Measurements from ENCODE around the gene SERTAD3.
"Not testable (repeated sequence)": the region's sequence is repeated elsewhere in the genome, so short reads cannot be mapped to it uniquely, and the experiment has no call there.

SERTAD3 gene

GRCh38 chr19:40489882-40490230, 45.7 kb upstream of the SERTAD3 start:
- TF ChIP-seq, protein P1, sequence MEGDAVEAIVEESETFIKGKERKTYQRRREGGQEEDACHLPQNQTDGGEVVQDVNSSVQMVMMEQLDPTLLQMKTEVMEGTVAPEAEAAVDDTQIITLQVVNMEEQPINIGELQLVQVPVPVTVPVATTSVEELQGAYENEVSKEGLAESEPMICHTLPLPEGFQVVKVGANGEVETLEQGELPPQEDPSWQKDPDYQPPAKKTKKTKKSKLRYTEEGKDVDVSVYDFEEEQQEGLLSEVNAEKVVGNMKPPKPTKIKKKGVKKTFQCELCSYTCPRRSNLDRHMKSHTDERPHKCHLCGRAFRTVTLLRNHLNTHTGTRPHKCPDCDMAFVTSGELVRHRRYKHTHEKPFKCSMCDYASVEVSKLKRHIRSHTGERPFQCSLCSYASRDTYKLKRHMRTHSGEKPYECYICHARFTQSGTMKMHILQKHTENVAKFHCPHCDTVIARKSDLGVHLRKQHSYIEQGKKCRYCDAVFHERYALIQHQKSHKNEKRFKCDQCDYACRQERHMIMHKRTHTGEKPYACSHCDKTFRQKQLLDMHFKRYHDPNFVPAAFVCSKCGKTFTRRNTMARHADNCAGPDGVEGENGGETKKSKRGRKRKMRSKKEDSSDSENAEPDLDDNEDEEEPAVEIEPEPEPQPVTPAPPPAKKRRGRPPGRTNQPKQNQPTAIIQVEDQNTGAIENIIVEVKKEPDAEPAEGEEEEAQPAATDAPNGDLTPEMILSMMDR (IDR thresholded peaks at IDR 0.05; ENCODE audit: borderline replicate concordance, extremely low read depth, low read length, poor library complexity, severe bottlenecking), result no peak
- TF ChIP-seq EZH2 (IDR thresholded peaks at IDR 0.05; ENCODE audit: borderline replicate concordance, low read depth, low read length, severe bottlenecking), result no peak
- Histone ChIP-seq H4K20me1 (ENCODE audit: insufficient read depth, low read length) (no peaks in the 10 kb centered on the region), H2AFZ (ENCODE audit: low read depth, low read length) (no peak overlapping the region), H3K36me3 (ENCODE audit: insufficient read depth, low read length) (no peaks in the 10 kb centered on the region), H3K27ac (ENCODE audit: low read length) (no peak overlapping the region), H3K27me3 (ENCODE audit: insufficient read depth, low read length, poor library complexity) (peaks cover 3% of the 10 kb centered on the region), H3K4me1 (ENCODE audit: insufficient read depth, low read length) (no peaks in the 10 kb centered on the region), H3K4me3 (ENCODE audit: low read depth in 1 of 2, low read length in 2 of 2) (no peak overlapping the region), H3K9me3 (ENCODE audit: insufficient read depth, low read length, severe bottlenecking) (no peaks in the 10 kb centered on the region), H3K4me2 (ENCODE audit: insufficient read depth, low read length) (no peak overlapping the region), H3K79me2 (ENCODE audit: insufficient read depth, low read length) (no peaks in the 10 kb centered on the region), H3K9ac (ENCODE audit: low read depth, low read length) (no peak overlapping the region)
- no peak for DNase-seq
- no peak for ATAC-seq (ENCODE audit: insufficient read depth, low read depth)

DNA sequence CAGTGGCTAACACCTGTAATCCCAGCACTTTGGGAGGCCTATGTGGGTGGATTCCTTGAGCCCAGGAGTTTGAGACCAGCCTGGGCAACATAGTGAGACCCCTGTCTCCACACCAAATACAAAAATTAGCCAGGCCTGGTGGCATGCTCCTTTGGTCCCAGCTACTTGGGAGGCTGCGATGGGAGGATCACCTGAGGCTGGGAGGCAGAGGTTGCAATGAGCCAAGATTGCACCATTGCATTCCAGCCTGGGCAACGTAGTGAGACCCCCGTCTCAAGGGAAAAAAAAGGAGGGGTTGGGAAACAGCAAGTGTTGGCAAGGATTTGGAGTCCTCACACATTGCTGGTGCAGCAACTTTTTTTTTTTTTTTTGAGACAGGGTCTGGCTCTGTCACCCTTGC, 41.9 kb upstream of the SERTAD3 start:
- no peaks in the 10 kb centered on the region for H3K79me2 ChIP-seq (ENCODE audit: insufficient read depth, low read length)
- no peak overlapping the region for H3K4me2 ChIP-seq (ENCODE audit: insufficient read depth, low read length)
- no peak overlapping the region for H3K4me3 ChIP-seq (ENCODE audit: low read depth in 1 of 2, low read length in 2 of 2)
- ATAC-seq (ENCODE audit: insufficient read depth, low read depth) (no peak), DNase-seq (no peak)
- H3K9me3 ChIP-seq (ENCODE audit: insufficient read depth, low read length, severe bottlenecking), result no peaks in the 10 kb centered on the region
- no peak overlapping the region for H2AFZ ChIP-seq (ENCODE audit: low read depth, low read length)
- no peaks in the 10 kb centered on the region for H3K4me1 ChIP-seq (ENCODE audit: insufficient read depth, low read length)
- no peaks in the 10 kb centered on the region for H3K36me3 ChIP-seq (ENCODE audit: insufficient read depth, low read length)
- H3K27ac ChIP-seq (ENCODE audit: low read length), result no peak overlapping the region
- H3K9ac ChIP-seq (ENCODE audit: low read depth, low read length), result no peak overlapping the region
- no peak for TF ChIP-seq EZH2 (IDR thresholded peaks at IDR 0.05; ENCODE audit: borderline replicate concordance, low read depth, low read length, severe bottlenecking)
- TF ChIP-seq, protein P1 (IDR thresholded peaks at IDR 0.05; ENCODE audit: borderline replicate concordance, extremely low read depth, low read length, poor library complexity, severe bottlenecking), result no peak
- no peaks in the 10 kb centered on the region for H3K27me3 ChIP-seq (ENCODE audit: insufficient read depth, low read length, poor library complexity)
- no peaks in the 10 kb centered on the region for H4K20me1 ChIP-seq (ENCODE audit: insufficient read depth, low read length)

DNA sequence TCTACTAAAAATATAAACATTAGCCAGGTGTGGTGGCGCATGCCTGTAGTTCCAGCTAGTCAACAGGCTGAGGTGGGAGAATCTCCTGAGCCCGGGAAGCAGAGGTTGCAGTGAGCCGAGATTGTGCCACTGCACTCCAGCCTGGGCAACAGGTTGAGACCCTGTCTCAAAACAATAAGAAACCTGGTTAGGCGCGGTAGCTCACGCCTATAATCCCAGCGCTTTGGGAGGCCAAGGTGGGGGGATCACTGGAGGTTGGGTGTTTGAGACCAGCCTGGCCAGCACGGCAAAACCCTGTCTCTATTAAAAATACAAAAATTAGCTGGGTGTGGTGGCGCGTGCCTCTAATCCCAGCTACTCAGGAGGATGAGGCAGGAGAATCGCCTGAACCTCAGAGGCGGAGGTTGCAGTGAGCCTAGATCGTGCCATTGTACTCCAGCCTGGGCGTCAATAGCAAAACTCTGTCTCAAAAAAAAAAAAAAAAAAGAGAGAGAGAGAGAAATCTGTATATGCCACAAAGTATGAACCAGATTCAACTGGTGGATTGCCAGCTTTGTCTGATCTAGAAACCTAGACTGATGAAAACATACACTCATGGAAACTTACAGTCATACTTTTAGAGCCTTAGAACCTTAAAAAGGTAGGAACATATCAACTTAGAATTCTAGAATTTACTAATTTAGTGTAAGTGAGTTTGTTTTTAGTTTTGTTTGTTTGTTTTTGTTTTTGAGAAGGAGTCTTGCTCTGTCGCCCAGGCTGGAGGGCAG, 31.9 kb upstream of the SERTAD3 start:
- H3K79me2 ChIP-seq (ENCODE audit: insufficient read depth, low read length); H3K9me3 ChIP-seq (ENCODE audit: insufficient read depth, low read length, severe bottlenecking); H3K4me2 ChIP-seq (ENCODE audit: insufficient read depth, low read length); H4K20me1 ChIP-seq (ENCODE audit: insufficient read depth, low read length); H3K27me3 ChIP-seq (ENCODE audit: insufficient read depth, low read length, poor library complexity); H3K9ac ChIP-seq (ENCODE audit: low read depth, low read length); H3K4me3 ChIP-seq (ENCODE audit: low read depth in 1 of 2, low read length in 2 of 2); ATAC-seq (ENCODE audit: insufficient read depth, low read depth); H3K27ac ChIP-seq (ENCODE audit: low read length); H3K36me3 ChIP-seq (ENCODE audit: insufficient read depth, low read length); H3K4me1 ChIP-seq (ENCODE audit: insufficient read depth, low read length); H2AFZ ChIP-seq (ENCODE audit: low read depth, low read length); DNase-seq: not testable (repeated sequence)

- H4K20me1 ChIP-seq (ENCODE audit: insufficient read depth, low read length), result no peaks in the 10 kb centered on the region
- no peak overlapping the region for H2AFZ ChIP-seq (ENCODE audit: low read depth, low read length)
- no peak overlapping the region for H3K27ac ChIP-seq (ENCODE audit: low read length)
- no peak overlapping the region for H3K9ac ChIP-seq (ENCODE audit: low read depth, low read length)
- H3K27me3 ChIP-seq (ENCODE audit: insufficient read depth, low read length, poor library complexity), result peaks cover 3% of the 10 kb centered on the region
- H3K4me1 ChIP-seq (ENCODE audit: insufficient read depth, low read length), result no peaks in the 10 kb centered on the region
- DNase-seq (no peak), ATAC-seq (ENCODE audit: insufficient read depth, low read depth) (no peak)
- H3K36me3 ChIP-seq (ENCODE audit: insufficient read depth, low read length), result no peaks in the 10 kb centered on the region
- TF ChIP-seq EZH2 (IDR thresholded peaks at IDR 0.05; ENCODE audit: borderline replicate concordance, low read depth, low read length, severe bottlenecking), result no peak
- TF ChIP-seq, protein P1 (IDR thresholded peaks at IDR 0.05; ENCODE audit: borderline replicate concordance, extremely low read depth, low read length, poor library complexity, severe bottlenecking), result no peak
- H3K4me3 ChIP-seq (ENCODE audit: low read depth in 1 of 2, low read length in 2 of 2), result no peak overlapping the region
- no peaks in the 10 kb centered on the region for H3K9me3 ChIP-seq (ENCODE audit: insufficient read depth, low read length, severe bottlenecking)
- no peaks in the 10 kb centered on the region for H3K79me2 ChIP-seq (ENCODE audit: insufficient read depth, low read length)
- H3K4me2 ChIP-seq (ENCODE audit: insufficient read depth, low read length), result no peak overlapping the region
These were observed 30.6 kb upstream of the SERTAD3 start for GRCh38 chr19:40474737-40475136.
